Loucy (cell line): Measurements from ENCODE around the gene NQO2.

Source experiments
- H2AFZ ChIP-seq: fragments of 200-600 bp; sonication (generic); 2 replicates; pipeline ENCODE4 v1.6.0; 2016; ENCODE audit warnings: antibody characterized with exemption, mild to moderate bottlenecking, low read length, moderate library complexity
- H3F3A ChIP-seq: fragments of 200-600 bp; 2 replicates; pipeline ENCODE4 v1.6.0; 2016; ENCODE audit warnings: antibody characterized with exemption, low read depth, mild to moderate bottlenecking
- H3K27me3 ChIP-seq: fragments of 200-600 bp; sonication (generic); 2 replicates; pipeline ENCODE4 v1.6.1; 2014; ENCODE audit warnings: low read length, mild to moderate bottlenecking; ENCODE audit not compliant: insufficient read depth, poor library complexity, severe bottlenecking
- H3K36me3 ChIP-seq: fragments of 200-600 bp; sonication (generic); 2 replicates; pipeline ENCODE4 v1.6.1; 2016; ENCODE audit warnings: low read length; ENCODE audit not compliant: insufficient read depth
- H3K4me1 ChIP-seq: fragments of 200-600 bp; sonication (generic); 2 replicates; pipeline ENCODE4 v1.5.1; 2014; ENCODE audit warnings: low read length, mild to moderate bottlenecking; ENCODE audit not compliant: insufficient read depth, poor library complexity, severe bottlenecking
- H3K4me2 ChIP-seq: fragments of 200-600 bp; sonication (generic); 2 replicates; pipeline ENCODE4 v1.6.0; 2014; ENCODE audit warnings: antibody characterized with exemption, low read length, low read depth, mild to moderate bottlenecking; ENCODE audit not compliant: poor library complexity, severe bottlenecking
- H3K4me3 ChIP-seq: fragments of 200-600 bp; sonication (generic); 2 replicates; pipeline ENCODE4 v1.5.1; 2014; ENCODE audit warnings: low read length, mild to moderate bottlenecking, mixed read lengths; ENCODE audit not compliant: poor library complexity, severe bottlenecking
- H3K79me2 ChIP-seq: fragments of 200-600 bp; sonication (generic); 2 replicates; pipeline ENCODE4 v1.6.1; 2014; ENCODE audit warnings: low read length; ENCODE audit not compliant: insufficient read depth
- H3K9ac ChIP-seq: fragments of 200-600 bp; sonication (generic); 2 replicates; pipeline ENCODE4 v1.6.0; 2014; ENCODE audit warnings: mild to moderate bottlenecking, low read depth, low read length, moderate library complexity; ENCODE audit not compliant: poor library complexity, severe bottlenecking
- H3K9me2 ChIP-seq: fragments of 200-600 bp; sonication (generic); replicated peaks from 2 replicates; pipeline ENCODE4 v1.6.1; 2016; ENCODE audit warnings: low read depth, low read length, mixed read lengths
- H3K9me3 ChIP-seq: fragments of 200-600 bp; sonication (generic); 2 replicates; pipeline ENCODE4 v1.6.1; 2014; ENCODE audit warnings: mild to moderate bottlenecking, antibody characterized with exemption, low read length, low read depth; ENCODE audit not compliant: insufficient read depth
- H4K20me1 ChIP-seq: fragments of 200-600 bp; sonication (generic); 2 replicates; pipeline ENCODE4 v1.6.0; 2014; ENCODE audit warnings: antibody characterized with exemption, low read length, mild to moderate bottlenecking; ENCODE audit not compliant: insufficient read depth, poor library complexity, severe bottlenecking
- CTCF ChIP-seq: fragments of 200-600 bp; sonication (generic); conservative IDR thresholded peaks from 2 replicates; pipeline ENCODE4 v1.5.1; 2014; ENCODE audit warnings: mild to moderate bottlenecking, antibody characterized with exemption, low read length
- EZH2phosphoT487 ChIP-seq: fragments of 200-600 bp; IDR thresholded peaks from 2 replicates; pipeline ENCODE4 v1.6.1; 2018; ENCODE audit warnings: antibody characterized with exemption, mild to moderate bottlenecking, moderate library complexity, borderline replicate concordance

Gene NQO2

GRCh38 chr6:2979819-2980464, 19.8 kb upstream of the NQO2 start:
- H3K4me2 ChIP-seq = no peak overlapping the region

GRCh38 chr6:2980465-2980855, 19.2 kb upstream of the NQO2 start:
- no peak overlapping the region for H3K4me2 ChIP-seq
- no peaks in the 10 kb centered on the region for H3K27me3 ChIP-seq
- no peaks in the 10 kb centered on the region for H3K79me2 ChIP-seq
- H3F3A ChIP-seq = no peaks in the 10 kb centered on the region
- H3K9ac ChIP-seq = no peak overlapping the region
- no peaks in the 10 kb centered on the region for H4K20me1 ChIP-seq
- H3K4me3 ChIP-seq = no peak overlapping the region
- H3K9me3 ChIP-seq = no peaks in the 10 kb centered on the region
- peak overlapping the region; percentile 15; the same call in 1 of the 2 replicates for H2AFZ ChIP-seq
- no peaks in the 10 kb centered on the region for H3K4me1 ChIP-seq
- TF ChIP-seq EZH2phosphoT487 (no peak), CTCF (no peak)
- no peaks in the 10 kb centered on the region for H3K36me3 ChIP-seq
- H3K9me2 ChIP-seq = no peaks in the 10 kb centered on the region

More at GRCh38 chr6:2979819-2980464, 19.8 kb upstream of the NQO2 start:
- Histone ChIP-seq H3K9me3 (no peaks in the 10 kb centered on the region), H4K20me1 (no peaks in the 10 kb centered on the region), H3F3A (no peaks in the 10 kb centered on the region), H3K36me3 (no peaks in the 10 kb centered on the region), H3K27me3 (no peaks in the 10 kb centered on the region), H3K9me2 (no peaks in the 10 kb centered on the region), H3K79me2 (no peaks in the 10 kb centered on the region), H2AFZ (peak overlapping the region; percentile 15; the same call in 1 of the 2 replicates), H3K4me3 (no peak overlapping the region), H3K9ac (no peak overlapping the region), H3K4me1 (no peaks in the 10 kb centered on the region)
- TF ChIP-seq CTCF (no peak), EZH2phosphoT487 (no peak)

- H3K4me3 ChIP-seq = no peak overlapping the region
- no peak overlapping the region for H3K9ac ChIP-seq
Observed at GRCh38 chr6:2982426-2983117, 17.1 kb upstream of the NQO2 start.

More at GRCh38 chr6:2982426-2983117, 17.1 kb upstream of the NQO2 start:
- no peaks in the 10 kb centered on the region for H3K79me2 ChIP-seq
- H4K20me1 ChIP-seq = no peaks in the 10 kb centered on the region
- H3K4me2 ChIP-seq = no peak overlapping the region
- TF ChIP-seq CTCF (no peak), EZH2phosphoT487 (no peak)
- no peak overlapping the region for H2AFZ ChIP-seq
- H3K36me3 ChIP-seq = no peaks in the 10 kb centered on the region
- peaks cover 6% of the 10 kb centered on the region for H3K4me1 ChIP-seq
- no peaks in the 10 kb centered on the region for H3F3A ChIP-seq
- no peaks in the 10 kb centered on the region for H3K27me3 ChIP-seq
- no peaks in the 10 kb centered on the region for H3K9me2 ChIP-seq
- H3K9me3 ChIP-seq = no peaks in the 10 kb centered on the region
